ENCODE data around the gene PTPRN2.

PTPRN2 gene

DNA sequence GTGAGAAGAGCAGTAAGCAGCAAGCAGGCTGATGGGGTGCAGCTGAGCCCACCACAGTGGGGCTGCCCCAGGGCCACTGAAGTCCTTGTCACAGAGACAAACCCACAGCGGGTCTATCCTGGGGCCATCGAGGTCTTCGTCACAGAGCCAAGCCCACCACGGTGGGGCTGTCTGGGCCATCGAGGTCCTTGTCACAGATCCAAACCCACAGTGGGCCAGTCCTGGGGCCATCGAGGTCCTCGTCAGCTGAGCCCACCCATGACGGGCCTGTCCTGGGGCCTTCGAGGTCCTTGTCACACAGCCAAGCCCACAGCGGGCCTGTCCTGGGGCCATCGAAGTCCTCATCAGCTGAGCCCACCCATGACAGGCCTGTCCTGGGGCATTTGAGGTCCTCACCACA lies 700.9 kb downstream of the PTPRN2 start:
- H3K4me1 Mint-ChIP-seq: peaks cover 12% of the 10 kb centered on the region
- peaks cover 8% of the 10 kb centered on the region for H3K36me3 Mint-ChIP-seq (ENCODE audit: low read depth)
- no peak overlapping the region for H3K27ac Mint-ChIP-seq
- no peak overlapping the region for H3K4me3 Mint-ChIP-seq
- DNase-seq: no peak
- peaks cover 15% of the 10 kb centered on the region for H3K9me3 Mint-ChIP-seq
- TF ChIP-seq, protein P1, sequence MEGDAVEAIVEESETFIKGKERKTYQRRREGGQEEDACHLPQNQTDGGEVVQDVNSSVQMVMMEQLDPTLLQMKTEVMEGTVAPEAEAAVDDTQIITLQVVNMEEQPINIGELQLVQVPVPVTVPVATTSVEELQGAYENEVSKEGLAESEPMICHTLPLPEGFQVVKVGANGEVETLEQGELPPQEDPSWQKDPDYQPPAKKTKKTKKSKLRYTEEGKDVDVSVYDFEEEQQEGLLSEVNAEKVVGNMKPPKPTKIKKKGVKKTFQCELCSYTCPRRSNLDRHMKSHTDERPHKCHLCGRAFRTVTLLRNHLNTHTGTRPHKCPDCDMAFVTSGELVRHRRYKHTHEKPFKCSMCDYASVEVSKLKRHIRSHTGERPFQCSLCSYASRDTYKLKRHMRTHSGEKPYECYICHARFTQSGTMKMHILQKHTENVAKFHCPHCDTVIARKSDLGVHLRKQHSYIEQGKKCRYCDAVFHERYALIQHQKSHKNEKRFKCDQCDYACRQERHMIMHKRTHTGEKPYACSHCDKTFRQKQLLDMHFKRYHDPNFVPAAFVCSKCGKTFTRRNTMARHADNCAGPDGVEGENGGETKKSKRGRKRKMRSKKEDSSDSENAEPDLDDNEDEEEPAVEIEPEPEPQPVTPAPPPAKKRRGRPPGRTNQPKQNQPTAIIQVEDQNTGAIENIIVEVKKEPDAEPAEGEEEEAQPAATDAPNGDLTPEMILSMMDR (IDR thresholded peaks at IDR 0.05): no peak
- H3K27me3 Mint-ChIP-seq (ENCODE audit: low read depth, poor library complexity): no peaks in the 10 kb centered on the region

DNA sequence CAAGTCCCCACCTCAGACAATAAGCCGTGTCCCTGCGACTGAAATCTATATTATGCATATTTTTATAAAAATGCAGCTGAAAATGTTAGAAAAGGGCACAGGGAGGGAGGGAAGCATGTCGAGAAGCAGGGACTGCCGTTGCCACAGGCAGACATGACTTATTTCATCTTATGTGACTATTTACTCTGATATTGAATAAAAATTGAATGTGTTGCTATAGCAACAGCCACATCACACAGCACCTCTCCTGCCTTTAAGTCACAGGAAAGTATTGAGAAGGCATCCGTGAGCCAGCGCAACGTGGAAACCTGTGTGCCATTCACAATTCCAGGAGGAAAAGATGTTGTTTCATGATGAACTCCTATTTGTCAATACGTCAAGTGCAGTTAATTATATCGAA lies 701.4 kb downstream of the PTPRN2 start:
- TF ChIP-seq, protein P1 (IDR thresholded peaks at IDR 0.05): no peak
- no peak for DNase-seq
- Mint-ChIP-seq H3K36me3 (ENCODE audit: low read depth) (peaks cover 8% of the 10 kb centered on the region), H3K4me1 (peaks cover 12% of the 10 kb centered on the region), H3K9me3 (peaks cover 16% of the 10 kb centered on the region), H3K27me3 (ENCODE audit: low read depth, poor library complexity) (no peaks in the 10 kb centered on the region), H3K4me3 (no peak overlapping the region), H3K27ac (no peak overlapping the region)

- H3K36me3 Mint-ChIP-seq (ENCODE audit: low read depth): peaks cover 8% of the 10 kb centered on the region
- H3K9me3 Mint-ChIP-seq: peaks cover 25% of the 10 kb centered on the region
- H3K4me3 Mint-ChIP-seq: no peak overlapping the region
- TF ChIP-seq, protein P1 (IDR thresholded peaks at IDR 0.05): no peak
- H3K27me3 Mint-ChIP-seq (ENCODE audit: low read depth, poor library complexity): no peaks in the 10 kb centered on the region
- no peak overlapping the region for H3K27ac Mint-ChIP-seq
- DNase-seq: no peak
- peaks cover 12% of the 10 kb centered on the region for H3K4me1 Mint-ChIP-seq
These were observed 702.5 kb downstream of the PTPRN2 start for GRCh38 chr7:157885140-157885539.

DNA sequence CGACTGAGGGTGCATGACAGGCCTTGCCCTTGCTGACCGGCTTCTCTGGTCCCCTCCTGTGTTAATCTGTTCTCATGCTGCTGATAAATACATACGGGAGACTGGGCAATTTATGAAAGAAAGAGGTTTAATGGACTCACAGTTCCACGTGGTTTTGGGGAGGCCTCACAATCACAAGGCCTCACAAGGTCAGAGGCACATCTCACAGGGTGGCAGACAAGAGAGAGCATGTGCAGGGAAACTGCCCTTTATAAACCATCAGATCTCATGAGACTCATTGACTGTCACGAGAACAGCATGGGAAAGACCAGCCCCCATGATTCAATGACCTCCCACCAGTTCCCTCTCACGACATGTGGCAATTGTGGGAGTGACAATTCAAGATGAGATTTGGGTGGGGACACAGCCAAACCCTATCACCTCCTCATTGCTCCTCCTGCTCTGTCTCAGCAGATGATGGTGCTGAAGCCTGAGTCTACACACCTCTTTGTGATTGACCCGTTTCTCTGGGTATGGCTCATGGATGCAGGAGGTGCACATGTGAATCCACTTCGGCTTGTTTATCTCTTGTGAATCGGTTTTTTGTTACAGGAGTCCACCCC lies 703.1 kb downstream of the PTPRN2 start:
- Mint-ChIP-seq H3K4me3 (no peak overlapping the region), H3K27ac (no peak overlapping the region), H3K4me1 (peaks cover 7% of the 10 kb centered on the region), H3K9me3 (peaks cover 25% of the 10 kb centered on the region), H3K27me3 (ENCODE audit: low read depth, poor library complexity) (no peaks in the 10 kb centered on the region), H3K36me3 (ENCODE audit: low read depth) (peaks cover 3% of the 10 kb centered on the region)
- TF ChIP-seq, protein P1 (IDR thresholded peaks at IDR 0.05): no peak
- DNase-seq: no peak

GRCh38 chr7:157881048-157881771 lies 706.4 kb downstream of the PTPRN2 start:
- no peak overlapping the region for H3K4me3 Mint-ChIP-seq
- no peaks in the 10 kb centered on the region for H3K27me3 Mint-ChIP-seq (ENCODE audit: low read depth, poor library complexity)
- TF ChIP-seq, protein P1 (IDR thresholded peaks at IDR 0.05): no peak
- peaks cover 4% of the 10 kb centered on the region for H3K36me3 Mint-ChIP-seq (ENCODE audit: low read depth)
- H3K9me3 Mint-ChIP-seq: peaks cover 23% of the 10 kb centered on the region
- no peaks in the 10 kb centered on the region for H3K4me1 Mint-ChIP-seq
- no peak overlapping the region for H3K27ac Mint-ChIP-seq
- DNase-seq: no peak

GRCh38 chr7:157879391-157879790 lies 708.2 kb downstream of the PTPRN2 start:
- peak overlapping the region; percentile 89 for H3K27ac Mint-ChIP-seq
- peaks cover under 1% of the 10 kb centered on the region for H3K27me3 Mint-ChIP-seq (ENCODE audit: low read depth, poor library complexity)
- H3K9me3 Mint-ChIP-seq: peaks cover 23% of the 10 kb centered on the region
- peaks cover 11% of the 10 kb centered on the region for H3K4me1 Mint-ChIP-seq
- TF ChIP-seq, protein P1 (IDR thresholded peaks at IDR 0.05): no peak
- H3K4me3 Mint-ChIP-seq: no peak overlapping the region
- DNase-seq: no peak
- H3K36me3 Mint-ChIP-seq (ENCODE audit: low read depth): peaks cover 4% of the 10 kb centered on the region

Data from nephron progenitor cell (in vitro differentiated cells).